GM19328 (cell line): ENCODE data around the gene ADRA2C.

Experiments used
- ATAC-seq: cut with Tn5 transposase; IDR thresholded peaks from one replicate; pipeline ENCODE4 v1.9.1; 2021; ENCODE audit warnings: mild to moderate bottlenecking, moderate library complexity; ENCODE audit not compliant: unreplicated experiment

ADRA2C gene

GRCh38 chr4:3791910-3792542 is 25.8 kb downstream of the ADRA2C start:
- no peak for ATAC-seq

DNA sequence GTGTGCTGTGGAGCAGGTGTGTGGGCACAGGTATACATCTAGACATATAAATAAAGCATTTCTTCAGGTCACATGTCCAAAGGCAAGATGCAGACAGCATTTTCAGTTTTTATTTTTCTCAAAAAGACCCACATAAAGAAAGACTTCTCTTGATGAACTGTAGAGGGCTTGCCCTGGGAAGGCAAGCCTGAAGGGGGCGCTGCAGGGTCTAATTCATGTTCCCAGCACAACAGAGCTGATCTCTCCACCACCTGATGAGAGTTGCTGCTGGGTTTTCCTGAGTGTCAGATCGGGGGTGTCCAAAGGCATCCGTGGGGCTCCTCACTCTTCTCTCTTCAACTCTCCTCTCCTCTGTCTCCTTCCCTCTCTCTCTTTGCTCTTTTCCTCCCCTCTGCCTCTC is 26.6 kb downstream of the ADRA2C start:
- ATAC-seq, result no peak

- no peak for ATAC-seq
Measured at GRCh38 chr4:3793545-3793944, 27.4 kb downstream of the ADRA2C start.

- ATAC-seq, result no peak
Measured at GRCh38 chr4:3796960-3797359, 30.8 kb downstream of the ADRA2C start.

DNA sequence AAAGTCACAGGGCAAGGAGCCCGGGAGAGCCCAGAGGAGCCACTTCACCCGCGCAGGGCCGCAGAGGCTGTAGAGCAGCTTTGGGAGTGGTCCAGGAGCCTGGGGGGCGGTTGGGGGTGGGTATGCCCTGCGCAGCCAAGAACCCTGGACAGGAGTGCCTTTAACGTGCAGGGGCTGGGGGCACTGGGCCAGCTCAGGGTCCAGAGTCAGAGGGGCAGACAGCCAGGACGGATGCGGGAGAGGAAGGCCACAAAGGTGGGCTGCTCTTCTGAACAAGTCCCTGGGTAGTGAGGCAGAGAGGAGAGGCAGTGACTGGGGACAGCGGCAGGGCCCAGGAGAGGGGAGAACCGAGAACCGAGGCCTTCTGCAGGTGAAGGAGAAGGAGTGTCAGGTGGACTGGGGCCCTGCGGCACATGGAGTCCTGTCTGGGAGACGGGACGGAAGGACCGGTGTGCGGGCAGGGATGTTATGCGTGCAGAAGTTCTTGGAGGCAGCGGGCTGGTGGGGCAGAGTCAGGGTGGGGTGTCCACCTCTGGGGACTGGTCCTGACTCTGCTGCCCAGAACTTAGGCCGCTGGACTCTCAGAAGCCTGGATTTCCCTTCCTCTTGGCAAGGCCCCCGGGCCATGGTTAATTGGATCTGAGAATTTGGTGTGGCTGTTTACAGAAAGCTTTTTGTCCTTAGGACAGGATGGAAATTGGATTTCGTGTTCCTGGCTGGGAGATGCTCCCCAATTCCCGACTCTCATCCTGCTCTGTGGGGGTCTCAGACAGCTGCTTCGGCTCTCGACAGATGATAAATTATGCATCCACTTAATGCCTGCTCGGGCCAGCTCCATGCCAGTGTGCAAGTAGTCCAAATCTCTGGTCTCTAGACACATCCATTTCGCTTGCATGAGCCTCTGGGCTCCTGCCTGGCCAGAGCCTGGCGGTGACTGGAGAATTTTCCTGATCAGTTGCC is 31.9 kb downstream of the ADRA2C start:
- no peak for ATAC-seq

DNA sequence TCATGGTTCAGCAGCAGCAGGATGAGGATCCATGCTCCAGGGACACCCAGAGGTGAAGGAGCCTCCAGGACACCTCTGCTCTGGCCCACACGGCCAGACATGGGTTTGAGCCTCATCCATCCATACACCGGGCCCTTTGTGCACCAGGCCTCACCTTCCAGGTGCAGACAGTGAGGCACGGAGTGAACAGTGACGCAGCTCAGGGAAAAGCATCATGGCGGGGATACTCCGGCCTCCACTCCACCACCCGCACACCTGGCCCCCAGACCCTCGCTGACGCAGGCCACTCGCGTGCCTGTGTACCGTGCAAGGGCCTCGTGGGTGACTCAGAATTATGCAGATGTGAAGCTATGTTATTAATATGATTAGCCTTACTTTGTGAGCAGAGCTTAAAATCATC is 33.3 kb downstream of the ADRA2C start:
- no peak for ATAC-seq

- no peak for ATAC-seq
Measured at GRCh38 chr4:3800351-3800750, 34.2 kb downstream of the ADRA2C start.

- ATAC-seq, result no peak
Measured at GRCh38 chr4:3801521-3801920, 35.3 kb downstream of the ADRA2C start.

DNA sequence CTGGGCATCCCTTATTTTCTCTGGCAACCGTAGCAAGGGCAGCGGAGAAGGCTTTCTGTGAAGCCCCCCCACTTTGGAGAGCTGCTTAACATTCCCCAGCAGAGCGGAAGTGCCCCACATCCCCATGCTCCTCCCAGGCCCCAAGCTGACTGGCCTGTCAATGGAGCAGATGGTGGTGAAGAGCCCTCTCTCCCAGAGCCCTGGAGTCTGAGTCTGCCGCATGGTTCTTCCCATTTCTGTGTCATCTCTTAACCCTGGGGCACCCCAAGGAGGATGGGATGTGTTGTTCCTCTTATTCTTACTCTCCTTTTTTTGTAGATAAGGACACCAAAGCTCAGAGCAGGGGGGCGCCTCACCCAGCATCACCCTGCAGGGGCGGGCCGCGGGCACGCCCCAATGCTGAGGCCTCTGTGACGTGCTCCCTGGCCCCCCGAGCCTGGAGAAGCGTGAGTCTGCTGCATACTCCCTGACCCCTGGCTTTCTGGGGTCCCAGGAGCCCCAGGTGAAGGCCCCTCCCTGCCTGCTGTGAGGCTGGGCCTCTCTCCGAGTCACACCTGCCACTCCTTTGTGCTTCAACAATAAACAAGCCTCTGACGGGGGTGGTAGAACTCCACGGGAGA is 35.9 kb downstream of the ADRA2C start:
- ATAC-seq, result no peak

GRCh38 chr4:3802571-3803474 is 36.6 kb downstream of the ADRA2C start:
- no peak for ATAC-seq

- no peak for ATAC-seq
Measured at GRCh38 chr4:3803475-3803847, 37.3 kb downstream of the ADRA2C start.

DNA sequence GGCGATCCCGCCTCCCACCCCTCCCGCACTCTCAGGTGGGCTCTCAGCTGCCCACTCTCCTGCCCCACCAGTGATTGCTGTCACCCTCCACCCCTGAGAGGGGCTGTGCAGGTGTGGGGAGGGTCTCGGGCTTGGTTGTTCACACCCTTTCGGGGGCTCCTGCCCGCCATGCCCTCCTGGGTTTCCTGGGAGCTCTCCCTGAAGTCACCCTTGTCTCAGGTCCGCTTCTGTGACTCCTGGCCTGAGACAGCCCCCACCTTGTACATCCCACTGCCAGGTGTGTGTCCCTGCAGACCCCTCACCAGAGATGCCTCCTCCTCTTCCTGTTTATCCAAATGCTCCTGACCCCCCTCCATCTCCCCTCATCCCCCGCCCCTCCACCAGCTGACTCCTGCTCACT is 37.8 kb downstream of the ADRA2C start:
- ATAC-seq, result no peak

DNA sequence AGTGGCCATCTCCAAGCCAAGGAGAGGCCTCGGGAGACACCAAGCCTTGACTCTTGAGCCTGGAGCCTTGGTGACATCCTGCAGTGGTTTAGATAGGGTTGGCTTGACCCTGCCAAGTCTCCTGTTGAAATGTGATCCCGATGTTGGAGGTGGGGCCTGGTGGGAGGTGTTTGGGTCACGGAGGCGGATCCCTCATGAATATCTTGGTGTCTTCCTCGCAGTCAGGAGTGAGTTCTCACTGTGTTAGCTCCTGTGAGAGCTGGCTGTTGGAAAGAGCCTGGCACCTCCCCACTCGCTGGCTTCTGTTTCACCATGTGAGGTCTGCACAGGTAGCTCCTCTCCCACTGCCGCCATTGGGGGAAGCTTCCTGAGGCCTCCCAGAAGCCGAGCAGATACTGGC is 38.8 kb downstream of the ADRA2C start:
- ATAC-seq, result no peak

DNA sequence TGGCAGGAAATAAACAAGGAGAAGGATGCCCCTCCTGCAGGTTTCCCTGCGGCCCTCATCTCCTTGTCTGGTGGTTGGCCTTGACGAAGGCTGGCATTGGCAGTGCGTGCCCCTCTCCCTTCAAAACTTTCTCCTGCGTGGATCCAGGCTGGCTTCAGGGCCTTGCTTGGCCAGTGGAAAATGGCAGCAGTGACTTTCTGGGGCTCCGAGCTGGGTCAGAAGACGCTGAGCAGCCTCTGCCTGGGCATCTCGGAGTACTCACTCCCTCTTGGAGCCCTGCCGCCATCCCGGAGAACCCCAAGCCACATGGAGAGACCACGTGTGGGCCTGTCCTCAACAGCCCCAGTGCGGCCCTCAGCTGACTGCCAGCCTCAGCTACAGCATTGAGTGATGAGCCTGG is 39.5 kb downstream of the ADRA2C start:
- no peak for ATAC-seq

DNA sequence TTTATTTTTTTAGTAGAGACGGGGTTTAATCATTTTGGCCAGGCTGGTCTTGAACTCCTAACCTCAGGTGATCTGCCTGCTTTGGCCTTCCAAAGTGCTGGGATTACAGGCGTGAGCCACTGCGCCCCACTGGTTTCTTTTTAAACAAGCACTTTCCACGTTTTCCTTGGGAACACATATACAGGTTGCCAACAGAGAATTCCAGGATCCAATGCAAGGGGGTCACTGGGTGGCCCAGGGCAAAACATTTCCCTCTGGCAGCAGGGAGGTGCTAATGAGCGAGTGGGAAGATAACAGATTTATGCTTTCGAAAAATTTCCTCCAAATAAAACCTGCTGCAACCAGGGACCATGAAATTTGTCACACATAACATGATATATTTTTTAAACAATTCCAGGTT is 41.1 kb downstream of the ADRA2C start:
- ATAC-seq, result no peak

DNA sequence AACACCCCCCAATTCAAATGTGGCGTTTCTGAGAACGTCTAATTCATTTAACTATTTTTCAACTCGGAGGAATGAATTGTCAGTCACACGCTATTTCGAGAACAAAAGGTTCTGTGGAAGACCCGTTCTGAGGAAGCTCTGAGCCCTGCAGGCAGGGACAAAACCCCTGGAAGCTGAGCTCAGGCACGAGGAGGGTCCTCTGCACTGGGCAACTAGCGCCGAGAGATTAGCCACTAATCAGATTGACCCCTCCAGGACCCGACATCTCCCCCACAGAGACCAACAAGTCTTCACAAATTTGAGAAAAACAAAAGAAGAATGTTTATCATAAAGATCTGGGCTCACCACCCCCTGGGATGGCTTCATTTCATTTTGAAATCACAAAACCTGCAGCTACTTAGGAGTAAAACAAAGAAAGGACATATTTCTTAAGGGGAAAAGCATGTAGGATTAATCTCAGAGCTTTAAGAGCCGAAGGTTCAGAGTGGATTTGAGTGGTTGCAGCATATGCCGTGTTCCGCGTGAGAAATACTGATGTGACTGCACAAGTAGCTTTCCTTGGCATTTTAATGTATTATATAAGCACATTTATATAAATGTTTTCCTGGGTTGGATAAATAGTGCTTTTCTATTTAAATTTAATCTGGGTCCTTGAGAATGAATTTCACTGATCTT is 41.8 kb downstream of the ADRA2C start:
- no peak for ATAC-seq

DNA sequence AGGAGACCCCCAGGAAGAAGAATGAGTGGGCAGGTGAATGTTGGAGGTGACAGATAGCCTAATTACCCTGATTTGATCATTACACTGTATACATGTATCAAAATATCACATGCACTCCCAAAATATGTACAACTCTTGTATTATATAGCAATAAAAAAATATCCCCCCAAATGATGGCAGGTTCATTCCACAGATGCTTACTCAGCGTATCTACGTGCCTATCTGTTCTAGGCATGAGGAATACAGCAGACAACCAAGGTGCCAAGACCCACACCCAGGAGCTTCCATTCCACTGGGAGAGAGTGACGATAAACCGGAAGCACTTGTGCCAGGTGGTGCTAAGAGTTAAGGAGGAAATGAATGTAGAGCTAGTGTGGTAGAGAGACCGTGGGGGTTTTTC is 42.4 kb downstream of the ADRA2C start:
- ATAC-seq, result no peak

- no peak for ATAC-seq
Measured at GRCh38 chr4:3809028-3809427, 42.8 kb downstream of the ADRA2C start.

- no peak for ATAC-seq
Measured at GRCh38 chr4:3809451-3810110, 43.4 kb downstream of the ADRA2C start.
